ENCODE data around the gene HSD17B8.

DNA sequence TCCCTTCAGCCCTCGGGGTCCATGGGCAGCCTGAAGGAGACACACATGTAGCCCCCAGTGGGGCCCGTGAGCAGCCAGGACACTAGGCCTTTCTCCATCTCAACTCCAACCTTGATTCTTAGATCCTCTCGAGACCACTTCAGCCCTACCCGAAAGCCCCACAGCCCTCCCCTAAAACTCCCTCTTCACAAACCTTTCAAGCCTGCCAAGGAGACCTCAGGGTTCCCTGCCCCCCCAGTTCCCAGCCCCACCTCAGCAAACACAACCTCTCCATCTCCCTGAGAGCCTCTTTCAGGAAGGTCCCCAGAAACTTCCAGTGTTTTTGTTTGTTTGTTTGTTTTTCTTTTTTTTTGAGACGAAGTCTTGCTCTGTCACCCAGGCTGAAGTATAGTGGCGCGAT, 23.3 kb upstream of the HSD17B8 start:
- TF ChIP-seq POLR2A (IDR thresholded peaks at IDR 0.05; ENCODE audit: low read depth): no peak
- TF ChIP-seq, protein P1, sequence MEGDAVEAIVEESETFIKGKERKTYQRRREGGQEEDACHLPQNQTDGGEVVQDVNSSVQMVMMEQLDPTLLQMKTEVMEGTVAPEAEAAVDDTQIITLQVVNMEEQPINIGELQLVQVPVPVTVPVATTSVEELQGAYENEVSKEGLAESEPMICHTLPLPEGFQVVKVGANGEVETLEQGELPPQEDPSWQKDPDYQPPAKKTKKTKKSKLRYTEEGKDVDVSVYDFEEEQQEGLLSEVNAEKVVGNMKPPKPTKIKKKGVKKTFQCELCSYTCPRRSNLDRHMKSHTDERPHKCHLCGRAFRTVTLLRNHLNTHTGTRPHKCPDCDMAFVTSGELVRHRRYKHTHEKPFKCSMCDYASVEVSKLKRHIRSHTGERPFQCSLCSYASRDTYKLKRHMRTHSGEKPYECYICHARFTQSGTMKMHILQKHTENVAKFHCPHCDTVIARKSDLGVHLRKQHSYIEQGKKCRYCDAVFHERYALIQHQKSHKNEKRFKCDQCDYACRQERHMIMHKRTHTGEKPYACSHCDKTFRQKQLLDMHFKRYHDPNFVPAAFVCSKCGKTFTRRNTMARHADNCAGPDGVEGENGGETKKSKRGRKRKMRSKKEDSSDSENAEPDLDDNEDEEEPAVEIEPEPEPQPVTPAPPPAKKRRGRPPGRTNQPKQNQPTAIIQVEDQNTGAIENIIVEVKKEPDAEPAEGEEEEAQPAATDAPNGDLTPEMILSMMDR (IDR thresholded peaks at IDR 0.05): no peak
- TF ChIP-seq EP300 (IDR thresholded peaks at IDR 0.05): no peak
